PC-3 (cell line): ENCODE data around the gene TMOD3. TPM values are rescaled to one million over a fixed set of nuclear protein-coding genes. Genes with fewer than 3 reads are reported as not detected.

Source experiments
- ATAC-seq: fragments of 200-7000 bp; cut with Tn5 transposase; 2 replicates; pipeline ENCODE4 v1.9.1; 2020; ENCODE audit warnings: mild to moderate bottlenecking, moderate library complexity
- BruUV-seq: library from RNA; stranded (reverse); fragments of 400-500 nt; replicated peaks from 2 replicates; lab custom pipeline; 2021; lab: Mats Ljungman, UMichigan
- CTCF ChIA-PET: fragments of 300-600 bp; sonication (Branson Sonifier 250); formaldehyde crosslinking; loops from one replicate; lab custom pipeline; 2022; ENCODE audit warnings: antibody characterized with exemption; lab: Charles Lee
- POLR2A ChIA-PET: fragments of 300-600 bp; sonication (Branson Sonifier 250); formaldehyde crosslinking; loops from one replicate; lab custom pipeline; 2022; ENCODE audit warnings: antibody characterized with exemption; ENCODE audit not compliant: unreplicated experiment; lab: Charles Lee
- DNase-seq: peaks from one replicate; pipeline ENCODE4 v3.0.0-alpha.2; 2015
- H2AFZ ChIP-seq: fragments of 300-600 bp; sonication (generic); 2 replicates; pipeline ENCODE4 v1.6.0; 2016; ENCODE audit warnings: antibody characterized with exemption, low read length
- H3F3A ChIP-seq: fragments of 300-600 bp; sonication (generic); one replicate; pipeline ENCODE4 v1.6.0; 2017; ENCODE audit warnings: antibody characterized with exemption, low read length, control low read depth, mild to moderate bottlenecking; ENCODE audit not compliant: unreplicated experiment
- H3K27ac ChIP-seq: fragments of 300-600 bp; sonication (generic); 2 replicates; pipeline ENCODE4 v1.5.1; 2016; ENCODE audit warnings: mild to moderate bottlenecking, low read length
- H3K27me3 ChIP-seq: fragments of 300-600 bp; sonication (generic); 2 replicates; pipeline ENCODE4 v1.6.1; 2016; ENCODE audit warnings: low read length, mixed read lengths
- H3K36me3 ChIP-seq: fragments of 300-600 bp; sonication (generic); 2 replicates; pipeline ENCODE4 v1.6.1; 2016; ENCODE audit warnings: low read depth, mixed run types, low read length, mixed read lengths
- H3K4me1 ChIP-seq: fragments of 300-600 bp; sonication (generic); 2 replicates; pipeline ENCODE4 v1.5.1; 2016; ENCODE audit warnings: low read length; ENCODE audit not compliant: insufficient read depth
- H3K4me2 ChIP-seq: fragments of 300-600 bp; sonication (generic); 2 replicates; pipeline ENCODE4 v1.6.0; 2016; ENCODE audit warnings: low read length
- H3K4me3 ChIP-seq: fragments of 300-600 bp; sonication (generic); 2 replicates; pipeline ENCODE4 v1.5.1; 2016; ENCODE audit warnings: mild to moderate bottlenecking, low read length, mixed read lengths
- H3K79me2 ChIP-seq: fragments of 300-600 bp; sonication (generic); 2 replicates; pipeline ENCODE4 v1.6.1; 2017; ENCODE audit warnings: low read length, mixed read lengths
- H3K9ac ChIP-seq: fragments of 300-600 bp; sonication (generic); 2 replicates; pipeline ENCODE4 v1.6.0; 2016; ENCODE audit warnings: mild to moderate bottlenecking, low read length
- H3K9me2 ChIP-seq: fragments of 300-600 bp; sonication (generic); replicated peaks from 2 replicates; pipeline ENCODE4 v1.6.1; 2016; ENCODE audit warnings: mixed run types, low read length, mixed read lengths
- H3K9me3 ChIP-seq: fragments of 300-600 bp; sonication (generic); 2 replicates; pipeline ENCODE4 v1.6.1; 2016; ENCODE audit warnings: low read length, mixed read lengths
- H4K20me1 ChIP-seq: fragments of 300-600 bp; sonication (generic); 2 replicates; pipeline ENCODE4 v1.6.1; 2016; ENCODE audit warnings: low read length, mixed read lengths
- EZH2 ChIP-seq: fragments of 300-600 bp; sonication (generic); IDR thresholded peaks from one replicate; pipeline ENCODE4 v1.6.1; 2017; ENCODE audit warnings: antibody characterized with exemption, mild to moderate bottlenecking, low read length; ENCODE audit not compliant: unreplicated experiment
- EZH2phosphoT487 ChIP-seq: fragments of 300-600 bp; sonication (generic); IDR thresholded peaks from 2 replicates; pipeline ENCODE4 v1.6.1; 2018; ENCODE audit warnings: mild to moderate bottlenecking, antibody characterized with exemption, low read length, borderline replicate concordance
- intact Hi-C: fragments of 100-400 bp; cut with micrococcal nuclease; formaldehyde crosslinking; loops from 2 replicates; pipeline ENCODE4 v1.9.0; 2023
- total RNA-seq: library from RNA; depleted of rRNA; stranded (reverse); fragments of >200 nt; gene quantifications from 2 replicates; pipeline ENCODE4 v1.2.3, GENCODE V29; 2014
- TF ChIP-seq, protein P1 (sequence below): fragments of 300-600 bp; sonication (generic); conservative IDR thresholded peaks from 2 replicates; pipeline ENCODE4 v1.5.1; 2017; ENCODE audit warnings: antibody characterized with exemption, low read depth, mild to moderate bottlenecking, low read length

The TMOD3 gene
- total RNA-seq, 1 experiment from 2014 or later: 43.9 TPM

DNA sequence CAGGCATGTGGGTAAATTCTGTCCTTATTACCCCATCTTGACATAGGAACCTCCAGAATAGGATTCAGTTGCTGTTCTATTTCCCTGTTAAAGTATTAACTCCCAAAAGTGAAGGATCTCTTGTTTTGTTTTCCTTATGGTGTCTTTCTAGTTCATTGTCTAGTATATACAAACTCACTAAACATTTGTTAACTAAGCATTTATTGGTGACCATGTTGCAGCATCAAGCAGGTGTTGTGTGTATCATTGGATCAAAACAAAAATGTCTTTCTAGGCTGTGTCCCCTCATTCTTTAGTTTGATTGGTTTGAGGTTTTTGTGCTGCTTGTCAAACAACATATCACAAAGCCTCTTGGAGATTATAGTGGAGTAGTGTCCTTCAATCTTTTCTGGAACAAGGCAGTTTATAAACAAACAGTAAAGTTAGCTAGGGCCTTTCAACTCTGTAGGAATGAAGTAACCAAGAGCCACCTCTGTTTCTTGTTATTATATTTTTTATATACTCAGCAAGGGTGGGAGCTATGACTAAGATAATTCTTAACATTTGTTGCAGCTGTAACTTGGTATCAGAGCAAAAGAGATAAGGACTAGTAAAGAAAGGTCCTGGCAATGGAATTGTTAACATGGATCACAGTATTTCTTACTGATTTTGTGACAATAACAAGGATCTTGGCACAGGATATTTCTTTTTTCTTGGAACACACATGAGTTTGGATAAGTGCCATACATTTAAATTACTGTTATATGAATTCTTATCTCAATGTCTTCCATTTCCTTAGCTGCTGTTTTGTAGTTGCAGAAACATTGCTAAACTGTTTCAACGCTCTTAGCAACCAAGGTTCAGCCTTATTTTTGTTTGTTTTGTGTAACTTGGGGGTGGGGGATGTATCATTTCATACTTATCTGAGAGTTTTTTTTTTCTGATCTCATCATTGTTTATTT is 49.3 kb downstream of the TMOD3 start:
- peak overlapping the region; percentile 52 for H3K4me2 ChIP-seq
- H3K27ac ChIP-seq: peak overlapping the region; percentile 46; the same call in 1 of the 2 replicates
- DNase-seq (peak; percentile 40), ATAC-seq (no peak)
- no TSS peak for BruUV-seq
- H3K36me3 ChIP-seq: peaks cover 4% of the 10 kb centered on the region; the same call in 1 of the 2 replicates
- peaks cover 49% of the 10 kb centered on the region for H3K4me1 ChIP-seq
- no peaks in the 10 kb centered on the region for H3K9me2 ChIP-seq
- no peaks in the 10 kb centered on the region for H3K9me3 ChIP-seq
- ChIA-PET CTCF (no interaction called here), POLR2A (interaction anchor here (0.7 kb wide), 1 partner anchor 50 kb away, joined by 4 read pairs; the partner anchor contains the start of gene TMOD3)
- H3K79me2 ChIP-seq: peaks cover 72% of the 10 kb centered on the region
- H3K4me3 ChIP-seq: no peak overlapping the region
- intact Hi-C loops: no loop called here
- no peaks in the 10 kb centered on the region for H4K20me1 ChIP-seq
- TF ChIP-seq, protein P1, sequence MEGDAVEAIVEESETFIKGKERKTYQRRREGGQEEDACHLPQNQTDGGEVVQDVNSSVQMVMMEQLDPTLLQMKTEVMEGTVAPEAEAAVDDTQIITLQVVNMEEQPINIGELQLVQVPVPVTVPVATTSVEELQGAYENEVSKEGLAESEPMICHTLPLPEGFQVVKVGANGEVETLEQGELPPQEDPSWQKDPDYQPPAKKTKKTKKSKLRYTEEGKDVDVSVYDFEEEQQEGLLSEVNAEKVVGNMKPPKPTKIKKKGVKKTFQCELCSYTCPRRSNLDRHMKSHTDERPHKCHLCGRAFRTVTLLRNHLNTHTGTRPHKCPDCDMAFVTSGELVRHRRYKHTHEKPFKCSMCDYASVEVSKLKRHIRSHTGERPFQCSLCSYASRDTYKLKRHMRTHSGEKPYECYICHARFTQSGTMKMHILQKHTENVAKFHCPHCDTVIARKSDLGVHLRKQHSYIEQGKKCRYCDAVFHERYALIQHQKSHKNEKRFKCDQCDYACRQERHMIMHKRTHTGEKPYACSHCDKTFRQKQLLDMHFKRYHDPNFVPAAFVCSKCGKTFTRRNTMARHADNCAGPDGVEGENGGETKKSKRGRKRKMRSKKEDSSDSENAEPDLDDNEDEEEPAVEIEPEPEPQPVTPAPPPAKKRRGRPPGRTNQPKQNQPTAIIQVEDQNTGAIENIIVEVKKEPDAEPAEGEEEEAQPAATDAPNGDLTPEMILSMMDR: no peak
- TF ChIP-seq EZH2phosphoT487 (no peak), EZH2 (no peak)
- no peaks in the 10 kb centered on the region for H3K27me3 ChIP-seq
- H3F3A ChIP-seq: peaks cover 14% of the 10 kb centered on the region
- H3K9ac ChIP-seq: no peak overlapping the region
- H2AFZ ChIP-seq: no peak overlapping the region

DNA sequence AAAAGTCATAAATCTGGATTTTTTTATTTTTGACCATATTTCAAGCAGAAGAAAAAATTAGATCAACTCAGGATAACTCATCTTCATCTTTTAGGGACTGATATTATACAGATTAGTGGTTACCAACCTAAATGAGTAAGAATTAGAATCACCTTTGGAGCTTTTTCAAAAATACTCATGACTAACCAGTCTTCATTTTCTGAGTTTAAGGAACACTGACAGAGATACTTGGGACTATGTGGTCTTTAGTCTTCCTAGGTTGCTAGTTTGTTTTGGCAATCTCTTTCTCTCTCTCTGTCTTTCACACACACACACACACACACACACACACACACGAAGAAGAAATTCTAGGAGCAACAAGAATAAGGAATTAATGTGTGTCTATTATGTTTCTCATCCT is 50.1 kb downstream of the TMOD3 start:
- ChIA-PET CTCF (no interaction called here), POLR2A (interaction anchor here (0.7 kb wide), 1 partner anchor 50 kb away, joined by 4 read pairs; the partner anchor contains the start of gene TMOD3)
- Histone ChIP-seq H2AFZ (no peak overlapping the region), H3K27me3 (no peaks in the 10 kb centered on the region), H3K9ac (no peak overlapping the region), H3K9me2 (no peaks in the 10 kb centered on the region), H3K4me3 (no peak overlapping the region), H4K20me1 (no peaks in the 10 kb centered on the region), H3K36me3 (peaks cover 4% of the 10 kb centered on the region; the same call in 1 of the 2 replicates), H3K9me3 (no peaks in the 10 kb centered on the region), H3K27ac (peak overlapping the region; percentile 46), H3K4me1 (peaks cover 44% of the 10 kb centered on the region), H3K79me2 (peaks cover 81% of the 10 kb centered on the region), H3F3A (peaks cover 14% of the 10 kb centered on the region), H3K4me2 (peak overlapping the region; percentile 52; the same call in 1 of the 2 replicates)
- no TSS peak for BruUV-seq
- intact Hi-C loops: no loop called here
- DNase-seq (peak; percentile 59), ATAC-seq (no peak)
- no peak for TF ChIP-seq EZH2
- TF ChIP-seq EZH2phosphoT487: no peak
- TF ChIP-seq, protein P1: no peak
